Liver (tissue), 9 donors: ENCODE data around the gene CEL. TPM values are rescaled to one million over a fixed set of nuclear protein-coding genes. Genes with fewer than 3 reads are reported as not detected.

Experiments used
- DNase-seq: peaks from one replicate; pipeline ENCODE4 v3.0.0-alpha.2; 2017; ENCODE audit warnings: low spot score
- H3K27ac ChIP-seq, 2 donors: one replicate each; pipeline ENCODE4 v1.7.0; 2013; ENCODE audit warnings: inconsistent platforms in 2 of 2, low read length in 2 of 2, control low read depth in 1 of 2, low read depth in 1 of 2, mild to moderate bottlenecking in 1 of 2
- H3K27me3 ChIP-seq, 4 donors: one replicate each; pipeline versions ENCODE4 v1.6.1 to v1.7.0; 2013; ENCODE audit warnings: low read length in 3 of 4, inconsistent platforms in 1 of 4, mild to moderate bottlenecking in 1 of 4, moderate library complexity in 1 of 4; ENCODE audit not compliant: control insufficient read depth in 4 of 4, insufficient read depth in 4 of 4
- H3K36me3 ChIP-seq, 4 donors: one replicate each; pipeline versions ENCODE4 v1.6.1 to v1.7.0; 2013; ENCODE audit warnings: low read length in 3 of 4, mild to moderate bottlenecking in 3 of 4, low read depth in 1 of 4, moderate library complexity in 1 of 4; ENCODE audit not compliant: control insufficient read depth in 4 of 4, insufficient read depth in 3 of 4
- H3K4me1 ChIP-seq, 4 donors: one replicate each; pipeline versions ENCODE4 v1.6.1 to v1.7.0; 2013; ENCODE audit warnings: low read length in 3 of 4, mild to moderate bottlenecking in 3 of 4, moderate library complexity in 1 of 4; ENCODE audit not compliant: control insufficient read depth in 4 of 4, insufficient read depth in 4 of 4
- H3K4me3 ChIP-seq, 3 donors: one replicate each; pipeline versions ENCODE4 v1.6.1 to v1.7.0; 2013; ENCODE audit warnings: low read length in 3 of 3, control low read depth in 1 of 3, low read depth in 1 of 3, mild to moderate bottlenecking in 1 of 3
- H3K9ac ChIP-seq, 2 donors: one replicate each; pipeline ENCODE4 v1.7.0; 2013; ENCODE audit warnings: low read length in 2 of 2, mild to moderate bottlenecking in 2 of 2, moderate library complexity in 2 of 2, control low read depth in 1 of 2, low read depth in 1 of 2
- H3K9me3 ChIP-seq, 4 donors: one replicate each; pipeline versions ENCODE4 v1.6.1 to v1.7.0; 2013; ENCODE audit warnings: low read length in 3 of 4; ENCODE audit not compliant: control insufficient read depth in 4 of 4
- CTCF ChIP-seq: fragments of 150-350 bp; IDR thresholded peaks from 2 replicates; pipeline ENCODE4 v1.5.1; 2017; ENCODE audit warnings: improper control_type of control experiment, low read depth, low read length; ENCODE audit not compliant: missing input control
- EGR1 ChIP-seq, 2 donors: IDR thresholded peaks; 2 replicates each; pipeline ENCODE4 v1.6.1; 2016 to 2018; ENCODE audit warnings: antibody characterized with exemption in 2 of 2, low read depth in 2 of 2
- FOXA1 ChIP-seq: IDR thresholded peaks from 2 replicates; pipeline ENCODE4 v1.6.1; 2016; ENCODE audit warnings: antibody characterized with exemption
- FOXA2 ChIP-seq: IDR thresholded peaks from 2 replicates; pipeline ENCODE4 v1.6.1; 2016; ENCODE audit warnings: antibody characterized with exemption
- GABPA ChIP-seq, 2 donors: IDR thresholded peaks in 1 of 2; conservative IDR thresholded peaks in 1 of 2; 2 replicates each; pipeline ENCODE4 v1.6.1; 2016; ENCODE audit warnings: antibody characterized with exemption in 2 of 2, mild to moderate bottlenecking in 1 of 2, moderate library complexity in 1 of 2
- HNF4A ChIP-seq, 2 donors: conservative IDR thresholded peaks; 2 replicates each; pipeline ENCODE4 v1.6.1; 2016; ENCODE audit warnings: antibody characterized with exemption in 2 of 2, mild to moderate bottlenecking in 2 of 2
- HNF4G ChIP-seq: IDR thresholded peaks from 2 replicates; pipeline ENCODE4 v1.6.1; 2016; ENCODE audit warnings: antibody characterized with exemption
- JUND ChIP-seq, 2 donors: IDR thresholded peaks; 2 replicates each; pipeline ENCODE4 v1.6.1; 2016; ENCODE audit warnings: antibody characterized with exemption in 2 of 2
- MAX ChIP-seq: IDR thresholded peaks from 2 replicates; pipeline ENCODE4 v1.6.1; 2016; ENCODE audit warnings: antibody characterized with exemption
- NR2F2 ChIP-seq: IDR thresholded peaks from 2 replicates; pipeline ENCODE4 v1.6.1; 2016; ENCODE audit warnings: antibody characterized with exemption
- RAD21 ChIP-seq, 2 donors: IDR thresholded peaks; 2 replicates each; pipeline ENCODE4 v1.6.1; 2016; ENCODE audit warnings: antibody characterized with exemption in 2 of 2, mild to moderate bottlenecking in 2 of 2
- RXRA ChIP-seq, 2 donors: IDR thresholded peaks; 2 replicates each; pipeline ENCODE4 v1.6.1; 2017 to 2018; ENCODE audit warnings: antibody characterized with exemption in 2 of 2, mild to moderate bottlenecking in 1 of 2
- SP1 ChIP-seq: IDR thresholded peaks from 2 replicates; pipeline ENCODE4 v1.6.1; 2018; ENCODE audit warnings: antibody characterized with exemption, mild to moderate bottlenecking
- TAF1 ChIP-seq: conservative IDR thresholded peaks from 2 replicates; pipeline ENCODE4 v1.6.1; 2016; ENCODE audit warnings: antibody characterized with exemption, mild to moderate bottlenecking
- YY1 ChIP-seq: IDR thresholded peaks from 2 replicates; pipeline ENCODE4 v1.6.1; 2016; ENCODE audit warnings: antibody characterized with exemption, mild to moderate bottlenecking
- ZBTB33 ChIP-seq: IDR thresholded peaks from 2 replicates; pipeline ENCODE4 v1.6.1; 2016; ENCODE audit warnings: antibody characterized with exemption
- WGBS: extraction: QIAGEN DNeasy Blood & Tissue Kit; methylation state at CpG from one replicate; pipeline ENCODE4 v1.1.7; 2013; 5-methylcytosine and 5-hydroxymethylcytosine counted together
- polyA plus RNA-seq, 2 donors: library from polyadenylated mRNA; stranded (reverse) in 1 of 2; unstranded in 1 of 2; fragments of 200-250 nt in 1 of 2; fragments of >200 nt in 1 of 2; fragmentation: Nextera tagmentation in 1 of 2; extraction: Ambion mirVana in 1 of 2; gene quantifications; one replicate each; pipeline versions ENCODE4 v1.2.1 to v1.2.3, GENCODE V29; 2013 to 2015
- total RNA-seq, 2 donors: library from RNA; depleted of rRNA; stranded (reverse); fragments of >200 nt; gene quantifications; one replicate each; pipeline ENCODE4 v1.2.3, GENCODE V29; 2014
- TF ChIP-seq, protein P1 (sequence below): IDR thresholded peaks from 2 replicates; pipeline ENCODE4 v1.6.1; 2016; ENCODE audit warnings: antibody characterized with exemption
- TF ChIP-seq, protein P2 (sequence below): IDR thresholded peaks from 2 replicates; pipeline ENCODE4 v1.6.1; 2016; ENCODE audit warnings: antibody characterized with exemption, mild to moderate bottlenecking
- donor health status: healthy.
- donor health status: healthy.
- donor health status: healthy.
- donor health status: healthy.
- donor health status: healthy.

Gene CEL
- total and polyA plus RNA-seq, 4 donors, result 0.08 to 0.25 (median 0.09) TPM; not detected in 1

- no peak for DNase-seq
- Histone ChIP-seq H3K9ac (no peak overlapping the region), H3K36me3 (peaks cover 9 to 79% (median 33%) of the 10 kb centered on the region in 4 donors), H3K9me3 (no peaks in the 10 kb centered on the region), H3K27me3 (no peaks in the 10 kb centered on the region), H3K27ac (no peak overlapping the region), H3K4me1 (no peaks in the 10 kb centered on the region), H3K4me3 (no peak overlapping the region)
- TF ChIP-seq TAF1, result no peak
- TF ChIP-seq, protein P1, sequence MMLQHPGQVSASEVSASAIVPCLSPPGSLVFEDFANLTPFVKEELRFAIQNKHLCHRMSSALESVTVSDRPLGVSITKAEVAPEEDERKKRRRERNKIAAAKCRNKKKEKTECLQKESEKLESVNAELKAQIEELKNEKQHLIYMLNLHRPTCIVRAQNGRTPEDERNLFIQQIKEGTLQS, result no peak
- no peak for TF ChIP-seq RAD21 (IDR thresholded peaks at IDR 0.05)
- TF ChIP-seq JUND (IDR thresholded peaks at IDR 0.05), result no peak
- TF ChIP-seq NR2F2, result no peak
- no peak for TF ChIP-seq CTCF
- TF ChIP-seq SP1, result no peak
- WGBS, result 94% methylated on average over 24 of the region's 24 CpGs
Observed at GRCh38 chr9:133054194-133054890, 7.4 kb upstream of the CEL start.

DNA sequence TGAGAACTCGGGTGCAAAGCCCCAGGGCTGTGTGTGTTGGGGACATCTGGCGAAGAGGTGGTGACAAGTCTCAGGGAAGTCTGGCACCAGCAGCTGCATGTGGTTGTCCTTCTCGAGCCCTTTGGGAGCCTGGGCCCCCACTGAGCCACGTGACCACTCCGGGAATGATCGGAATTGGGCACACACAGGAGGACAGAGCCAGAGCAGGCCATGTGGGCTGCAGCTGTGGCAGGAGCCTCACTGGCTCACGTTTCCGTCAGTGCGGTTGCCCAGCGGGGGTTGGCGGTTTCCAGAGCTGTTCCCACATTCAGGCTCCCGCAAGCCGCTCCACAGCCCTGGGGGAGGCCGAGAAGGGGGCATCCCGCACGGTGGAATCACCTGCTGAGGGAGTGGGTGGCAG is 6.8 kb upstream of the CEL start:
- Histone ChIP-seq H3K9me3 (no peaks in the 10 kb centered on the region), H3K4me1 (no peaks in the 10 kb centered on the region), H3K36me3 (peaks cover 9 to 72% (median 31%) of the 10 kb centered on the region in 4 donors), H3K27ac (no peak overlapping the region), H3K27me3 (no peaks in the 10 kb centered on the region), H3K4me3 (no peak overlapping the region), H3K9ac (no peak overlapping the region)
- TF ChIP-seq HNF4A (conservative IDR thresholded peaks at IDR 0.05) (no peak), TAF1 (no peak), FOXA2 (no peak), FOXA1 (no peak), RXRA (IDR thresholded peaks at IDR 0.05) (no peak), EGR1 (IDR thresholded peaks at IDR 0.05; ENCODE audit: low read depth in 2 of 2) (no peak), YY1 (no peak), MAX (no peak), HNF4G (no peak), GABPA (IDR thresholded peaks at IDR 0.05 in 1 of 2, conservative IDR thresholded peaks at IDR 0.05 in 1 of 2) (no peak), NR2F2 (no peak)
- TF ChIP-seq, protein P1, result no peak
- DNase-seq, result no peak
- 95% methylated on average over 16 of the region's 16 CpGs for WGBS

- no peaks in the 10 kb centered on the region for H3K9me3 ChIP-seq
- H3K9ac ChIP-seq, result no peak overlapping the region
- H3K27ac ChIP-seq, result no peak overlapping the region
- H3K36me3 ChIP-seq, result peaks cover 9 to 63% (median 29%) of the 10 kb centered on the region in 4 donors
- H3K4me3 ChIP-seq, result no peak overlapping the region
- 97% methylated on average over 17 of the region's 17 CpGs for WGBS
- DNase-seq, result no peak
- H3K27me3 ChIP-seq, result no peaks in the 10 kb centered on the region
- H3K4me1 ChIP-seq, result no peaks in the 10 kb centered on the region
- TF ChIP-seq FOXA2 (no peak), NR2F2 (no peak), TAF1 (no peak), YY1 (no peak), FOXA1 (no peak), MAX (no peak), EGR1 (IDR thresholded peaks at IDR 0.05; ENCODE audit: low read depth in 2 of 2) (no peak), ZBTB33 (no peak)
- TF ChIP-seq, protein P2, sequence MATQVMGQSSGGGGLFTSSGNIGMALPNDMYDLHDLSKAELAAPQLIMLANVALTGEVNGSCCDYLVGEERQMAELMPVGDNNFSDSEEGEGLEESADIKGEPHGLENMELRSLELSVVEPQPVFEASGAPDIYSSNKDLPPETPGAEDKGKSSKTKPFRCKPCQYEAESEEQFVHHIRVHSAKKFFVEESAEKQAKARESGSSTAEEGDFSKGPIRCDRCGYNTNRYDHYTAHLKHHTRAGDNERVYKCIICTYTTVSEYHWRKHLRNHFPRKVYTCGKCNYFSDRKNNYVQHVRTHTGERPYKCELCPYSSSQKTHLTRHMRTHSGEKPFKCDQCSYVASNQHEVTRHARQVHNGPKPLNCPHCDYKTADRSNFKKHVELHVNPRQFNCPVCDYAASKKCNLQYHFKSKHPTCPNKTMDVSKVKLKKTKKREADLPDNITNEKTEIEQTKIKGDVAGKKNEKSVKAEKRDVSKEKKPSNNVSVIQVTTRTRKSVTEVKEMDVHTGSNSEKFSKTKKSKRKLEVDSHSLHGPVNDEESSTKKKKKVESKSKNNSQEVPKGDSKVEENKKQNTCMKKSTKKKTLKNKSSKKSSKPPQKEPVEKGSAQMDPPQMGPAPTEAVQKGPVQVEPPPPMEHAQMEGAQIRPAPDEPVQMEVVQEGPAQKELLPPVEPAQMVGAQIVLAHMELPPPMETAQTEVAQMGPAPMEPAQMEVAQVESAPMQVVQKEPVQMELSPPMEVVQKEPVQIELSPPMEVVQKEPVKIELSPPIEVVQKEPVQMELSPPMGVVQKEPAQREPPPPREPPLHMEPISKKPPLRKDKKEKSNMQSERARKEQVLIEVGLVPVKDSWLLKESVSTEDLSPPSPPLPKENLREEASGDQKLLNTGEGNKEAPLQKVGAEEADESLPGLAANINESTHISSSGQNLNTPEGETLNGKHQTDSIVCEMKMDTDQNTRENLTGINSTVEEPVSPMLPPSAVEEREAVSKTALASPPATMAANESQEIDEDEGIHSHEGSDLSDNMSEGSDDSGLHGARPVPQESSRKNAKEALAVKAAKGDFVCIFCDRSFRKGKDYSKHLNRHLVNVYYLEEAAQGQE, result no peak
Observed at GRCh38 chr9:133055788-133056420, 5.9 kb upstream of the CEL start.
